ENCODE measurements around the gene RHBDD2.

- TF ChIP-seq CTCF (conservative IDR thresholded peaks at IDR 0.05 in 1 of 2, IDR thresholded peaks at IDR 0.05 in 1 of 2; ENCODE audit: extremely low read depth in 1 of 2, insufficient read depth in 1 of 2, low read depth in 1 of 2, low read length in 2 of 2): no peak
- no peak for TF ChIP-seq EZH2 (IDR thresholded peaks at IDR 0.05; ENCODE audit: borderline replicate concordance, low read length)
These were observed 10.5 kb downstream of the RHBDD2 start for GRCh38 chr7:75889223-75889825.
